GM12878 (cell line): ENCODE results near the gene NAV3. TPM values are rescaled to one million over a fixed set of nuclear protein-coding genes. Genes with fewer than 3 reads are reported as not detected.

Source experiments
- ATAC-seq: fragments of 200-7000 bp; cut with Tn5 transposase; 3 replicates; pipeline ENCODE4 v1.9.1; 2020; ENCODE audit warnings: mild to moderate bottlenecking, moderate library complexity
- BruUV-seq: library from RNA; stranded (reverse); fragments of 400-500 nt; replicated peaks from 2 replicates; lab custom pipeline; 2021; lab: Mats Ljungman, UMichigan
- CTCF ChIA-PET: fragments of 300-600 bp; sonication (Branson Sonifier 250); formaldehyde crosslinking; extraction: SDS; loops from one replicate; lab custom pipeline; 2021; ENCODE audit warnings: inconsistent platforms; lab: Yijun Ruan, JAX
- POLR2A ChIA-PET: fragments of 350-600 bp; formaldehyde crosslinking; extraction: SDS; loops from one replicate; lab custom pipeline; 2021; ENCODE audit warnings: inconsistent platforms; lab: Charles Lee
- RAD21 ChIA-PET: fragments of 300-600 bp; sonication (Branson Sonifier 250); formaldehyde crosslinking; loops from one replicate; lab custom pipeline; 2023; ENCODE audit warnings: antibody characterized with exemption; ENCODE audit not compliant: unreplicated experiment; lab: Charles Lee
- SMC1A ChIA-PET: fragments of 300-600 bp; sonication (Branson Sonifier 250); formaldehyde crosslinking; loops from one replicate; lab custom pipeline; 2023; ENCODE audit not compliant: unreplicated experiment, uncharacterized antibody; lab: Charles Lee
- DNase-seq: peaks from one replicate; pipeline ENCODE4 v3.0.0-alpha.2; 2011; ENCODE audit warnings: low read depth, low spot score
- FAIRE-seq: peaks from 3 replicates; lab custom pipeline; 2011; peaks lifted over from hg19 to GRCh38; lab: Jason Lieb, UNC
- H2AFZ ChIP-seq: 2 replicates; pipeline ENCODE4 v1.6.0; 2011; ENCODE audit warnings: low read depth, low read length, control low read depth; ENCODE audit not compliant: control insufficient read depth
- H3K27ac ChIP-seq: 2 replicates; pipeline ENCODE4 v1.5.1; 2011; ENCODE audit warnings: control low read depth; ENCODE audit not compliant: control insufficient read depth, insufficient read depth
- H3K27me3 ChIP-seq, 2 experiments: replicated peaks in 1 of 2; 2 replicates each; pipeline versions ENCODE4 v1.6.0 to v1.6.1; 2011; ENCODE audit warnings: low read length in 1 of 2; ENCODE audit not compliant: control insufficient read depth in 2 of 2, insufficient read depth in 2 of 2
- H3K36me3 ChIP-seq, 2 experiments: 2 replicates each; pipeline ENCODE4 v1.5.1; 2011; ENCODE audit warnings: low read length in 1 of 2; ENCODE audit not compliant: control insufficient read depth in 2 of 2, insufficient read depth in 2 of 2
- H3K4me1 ChIP-seq: 2 replicates; pipeline ENCODE4 v1.6.1; 2011; ENCODE audit warnings: mild to moderate bottlenecking, low read length, moderate library complexity, mixed read lengths; ENCODE audit not compliant: control insufficient read depth, insufficient read depth
- H3K4me2 ChIP-seq: 2 replicates; pipeline ENCODE4 v1.6.0; 2011; ENCODE audit warnings: control low read depth; ENCODE audit not compliant: control insufficient read depth, insufficient read depth
- H3K4me3 ChIP-seq: fragments of 200-600 bp; sonication (generic); 2 replicates; pipeline ENCODE4 v1.5.1; 2016
- H3K79me2 ChIP-seq: 2 replicates; pipeline ENCODE4 v1.6.0; 2011; ENCODE audit warnings: low read length; ENCODE audit not compliant: control insufficient read depth, insufficient read depth
- H3K9ac ChIP-seq: 2 replicates; pipeline ENCODE4 v1.8.0; 2011; ENCODE audit warnings: low read length, control low read depth, mixed read lengths; ENCODE audit not compliant: control insufficient read depth, insufficient read depth
- H3K9me3 ChIP-seq: replicated peaks from 3 replicates; pipeline ENCODE4 v1.5.1; 2011; ENCODE audit warnings: mild to moderate bottlenecking, low read length; ENCODE audit not compliant: control insufficient read depth, insufficient read depth
- H4K20me1 ChIP-seq: 2 replicates; pipeline ENCODE4 v1.6.0; 2011; ENCODE audit not compliant: control insufficient read depth, insufficient read depth
- BACH1 ChIP-seq: fragments of 450-650 bp; IDR thresholded peaks from 2 replicates; pipeline ENCODE4 v1.6.1; 2017; ENCODE audit warnings: mild to moderate bottlenecking, borderline replicate concordance
- CHD2 ChIP-seq: IDR thresholded peaks from 2 replicates; pipeline ENCODE4 v1.6.1; 2011; ENCODE audit warnings: low read depth, low read length, improper control_type of control experiment, borderline replicate concordance
- CREM ChIP-seq: IDR thresholded peaks from 2 replicates; pipeline ENCODE4 v1.6.1; 2014; ENCODE audit warnings: antibody characterized with exemption, low read depth
- FOS ChIP-seq: IDR thresholded peaks from 3 replicates; pipeline ENCODE4 v1.6.1; 2011; ENCODE audit warnings: borderline replicate concordance; ENCODE audit not compliant: insufficient read length; ENCODE audit errors: extremely low read depth
- FOXK2 ChIP-seq: fragments of 450-650 bp; IDR thresholded peaks from 2 replicates; pipeline ENCODE4 v1.6.1; 2017; ENCODE audit warnings: mild to moderate bottlenecking, moderate library complexity
- IKZF1 ChIP-seq: fragments of 450-650 bp; conservative IDR thresholded peaks from 2 replicates; pipeline ENCODE4 v1.6.1; 2017; ENCODE audit warnings: antibody characterized with exemption, mild to moderate bottlenecking
- MTA3 ChIP-seq: IDR thresholded peaks from 2 replicates; pipeline ENCODE4 v1.6.1; 2012; ENCODE audit warnings: low read length, inconsistent platforms, borderline replicate concordance
- NFXL1 ChIP-seq: fragments of 450-650 bp; IDR thresholded peaks from 2 replicates; pipeline ENCODE4 v1.6.1; 2017; ENCODE audit warnings: antibody characterized with exemption, mild to moderate bottlenecking, borderline replicate concordance
- NFYA ChIP-seq: IDR thresholded peaks from 2 replicates; pipeline ENCODE4 v1.6.1; 2011; ENCODE audit warnings: low read depth, mild to moderate bottlenecking, low read length, improper control_type of control experiment, borderline replicate concordance
- NR2F1 ChIP-seq: fragments of 450-650 bp; conservative IDR thresholded peaks from 2 replicates; pipeline ENCODE4 v1.6.1; 2017; ENCODE audit warnings: mild to moderate bottlenecking
- SMAD5 ChIP-seq: IDR thresholded peaks from 2 replicates; pipeline ENCODE4 v1.6.1; 2016; ENCODE audit warnings: antibody characterized with exemption, low read depth
- STAT1 ChIP-seq: fragments of 450-650 bp; conservative IDR thresholded peaks from 2 replicates; pipeline ENCODE4 v1.6.1; 2014; ENCODE audit warnings: antibody characterized with exemption, mild to moderate bottlenecking
- WRNIP1 ChIP-seq: IDR thresholded peaks from 2 replicates; pipeline ENCODE4 v1.6.1; 2011; ENCODE audit warnings: low read depth, low read length, improper control_type of control experiment, borderline replicate concordance
- YBX1 ChIP-seq: fragments of 450-650 bp; IDR thresholded peaks from 2 replicates; pipeline ENCODE4 v1.6.1; 2016; ENCODE audit warnings: antibody characterized with exemption
- ZBED1 ChIP-seq: IDR thresholded peaks from 2 replicates; pipeline ENCODE4 v1.6.1; 2016; ENCODE audit warnings: borderline replicate concordance
- ZNF207 ChIP-seq: fragments of 450-650 bp; IDR thresholded peaks from 2 replicates; pipeline ENCODE4 v1.6.1; 2014; ENCODE audit warnings: antibody characterized with exemption, mild to moderate bottlenecking, borderline replicate concordance
- ZNF274 ChIP-seq: IDR thresholded peaks from one replicate; pipeline ENCODE4 v1.8.0; 2011; ENCODE audit not compliant: insufficient read length, insufficient read depth
- ZNF384 ChIP-seq: IDR thresholded peaks from 2 replicates; pipeline ENCODE4 v1.6.1; 2012; ENCODE audit warnings: low read depth, mild to moderate bottlenecking, low read length, improper control_type of control experiment, borderline replicate concordance
- ZSCAN29 ChIP-seq: fragments of 450-650 bp; IDR thresholded peaks from 2 replicates; pipeline ENCODE4 v1.6.1; 2017; ENCODE audit warnings: mild to moderate bottlenecking, moderate library complexity
- WGBS: methylation state at CpG from one replicate; pipeline ENCODE4 v1.1.6; 2016; ENCODE audit warnings: low lambda C conversion rate; ENCODE audit not compliant: insufficient replicate concordance, insufficient coverage; ENCODE audit errors: missing lambda C conversion rate; 5-methylcytosine and 5-hydroxymethylcytosine counted together
- in situ Hi-C: fragments of 300-500 bp; cut with MboI; formaldehyde crosslinking; loops from 9 replicates; pipeline ENCODE4 v1.14.3; 2018; ENCODE audit warnings: mixed read lengths
- intact Hi-C: fragments of 100-400 bp; cut with micrococcal nuclease; formaldehyde crosslinking; loops from one replicate; pipeline ENCODE4 v1.14.2; 2022; ENCODE audit not compliant: unreplicated experiment
- polyA plus RNA-seq, 11 experiments: library from polyadenylated mRNA; depleted of rRNA in 4 of 11; unstranded in 6 of 11; stranded (reverse) in 5 of 11; fragments of >200 nt; fragmentation: Nextera tagmentation in 4 of 11; fragmentation: Illumina TruSeq in 1 of 11; extraction: Ambion mirVana in 4 of 11; extraction: Trizol in 1 of 11; gene quantifications; 1 replicate in 1 of 11; 2 replicates in 10 of 11; pipeline versions ENCODE4 v1.2.1 to v1.2.3, GENCODE V29; 2011 to 2016; ENCODE audit warnings: inconsistent platforms in 2 of 11, missing spikeins in 2 of 11, low read depth in 1 of 11
- total RNA-seq, 4 experiments: library from RNA; depleted of rRNA in 3 of 4; stranded (reverse); fragments of >200 nt in 3 of 4; fragmentation: Illumina TruSeq in 1 of 4; extraction: Trizol in 1 of 4; gene quantifications; 2 replicates each; pipeline versions ENCODE4 v1.2.1 to v1.2.3, GENCODE V29; 2013 to 2021
- TF ChIP-seq, protein P1 (sequence below): fragments of 450-650 bp; IDR thresholded peaks from 2 replicates; pipeline ENCODE4 v1.6.1; 2016; ENCODE audit warnings: mild to moderate bottlenecking
- TF ChIP-seq, protein P2 (sequence below): fragments of 150-350 bp; IDR thresholded peaks from 2 replicates; pipeline ENCODE4 v1.6.1; 2016; ENCODE audit warnings: low read depth, low read length

The NAV3 gene
- total and polyA plus RNA-seq, 10 of the 15 experiments (the other 5 are each of a cell fraction or from before 2014, with no cell fraction given): 0.05 to 0.51 (median 0.22) TPM; not detected in 1

DNA sequence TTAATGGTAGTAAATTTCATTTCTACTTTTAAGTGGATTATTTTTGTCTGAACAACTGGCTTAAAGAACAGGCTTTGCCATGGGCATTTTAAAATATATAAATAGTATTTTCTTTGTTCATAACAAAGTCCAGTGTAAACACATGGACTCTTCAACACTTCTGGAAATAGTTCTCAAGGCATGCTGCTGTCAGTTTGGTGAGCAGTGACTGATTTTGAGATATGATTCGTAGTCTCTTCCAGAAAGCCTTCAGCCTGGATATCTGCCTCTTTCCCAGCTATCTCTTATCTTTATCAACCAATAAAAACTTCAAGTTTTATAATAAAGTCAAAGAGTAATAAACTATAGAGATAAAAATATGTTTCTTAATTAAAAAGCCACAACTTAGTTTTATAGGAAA lies 110.7 kb downstream of the NAV3 start (continued):
- TF ChIP-seq FOS (no peak), ZNF274 (no peak), IKZF1 (no peak), ZNF384 (no peak), MTA3 (no peak), NFXL1 (no peak), CREM (no peak), ZBED1 (no peak), ZNF207 (no peak), ZSCAN29 (no peak), STAT1 (no peak), FOXK2 (no peak), BACH1 (no peak), NFYA (no peak), NR2F1 (no peak)
- TF ChIP-seq, protein P1, sequence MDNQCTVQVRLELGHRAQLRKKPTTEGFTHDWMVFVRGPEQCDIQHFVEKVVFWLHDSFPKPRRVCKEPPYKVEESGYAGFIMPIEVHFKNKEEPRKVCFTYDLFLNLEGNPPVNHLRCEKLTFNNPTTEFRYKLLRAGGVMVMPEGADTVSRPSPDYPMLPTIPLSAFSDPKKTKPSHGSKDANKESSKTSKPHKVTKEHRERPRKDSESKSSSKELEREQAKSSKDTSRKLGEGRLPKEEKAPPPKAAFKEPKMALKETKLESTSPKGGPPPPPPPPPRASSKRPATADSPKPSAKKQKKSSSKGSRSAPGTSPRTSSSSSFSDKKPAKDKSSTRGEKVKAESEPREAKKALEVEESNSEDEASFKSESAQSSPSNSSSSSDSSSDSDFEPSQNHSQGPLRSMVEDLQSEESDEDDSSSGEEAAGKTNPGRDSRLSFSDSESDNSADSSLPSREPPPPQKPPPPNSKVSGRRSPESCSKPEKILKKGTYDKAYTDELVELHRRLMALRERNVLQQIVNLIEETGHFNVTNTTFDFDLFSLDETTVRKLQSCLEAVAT: no peak

DNA sequence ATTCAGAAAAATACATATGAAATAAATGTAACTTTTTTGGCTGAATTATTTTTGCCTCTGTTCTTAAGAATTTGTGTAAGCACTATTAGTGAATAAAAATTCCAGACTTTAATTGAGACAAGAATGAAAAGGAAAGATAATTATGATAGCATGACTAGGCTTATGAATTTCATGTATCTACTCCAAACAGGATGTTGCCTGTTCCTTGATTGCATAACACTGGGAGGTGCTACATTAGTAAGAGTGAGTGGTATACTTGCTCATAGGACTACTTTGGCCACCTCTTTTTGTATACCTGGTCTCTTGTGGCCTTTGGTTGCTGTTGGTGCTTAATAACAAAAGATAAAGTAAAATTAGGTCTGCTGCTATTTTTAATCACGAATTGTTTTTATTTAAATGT lies 112.8 kb downstream of the NAV3 start:
- Histone ChIP-seq H3K4me3 (no peak overlapping the region), H3K36me3 (no peaks in the 10 kb centered on the region), H2AFZ (no peak overlapping the region), H3K27me3 (no peaks in the 10 kb centered on the region), H3K27ac (no peak overlapping the region), H3K9ac (no peak overlapping the region), H3K79me2 (no peaks in the 10 kb centered on the region), H3K9me3 (no peaks in the 10 kb centered on the region), H3K4me2 (no peak overlapping the region), H4K20me1 (no peaks in the 10 kb centered on the region), H3K4me1 (no peaks in the 10 kb centered on the region)
- intact Hi-C loops (no loop called here), in situ Hi-C loops (no loop called here)
- CTCF ChIA-PET: no interaction called here
- no peak for DNase-seq
- TF ChIP-seq, protein P2, sequence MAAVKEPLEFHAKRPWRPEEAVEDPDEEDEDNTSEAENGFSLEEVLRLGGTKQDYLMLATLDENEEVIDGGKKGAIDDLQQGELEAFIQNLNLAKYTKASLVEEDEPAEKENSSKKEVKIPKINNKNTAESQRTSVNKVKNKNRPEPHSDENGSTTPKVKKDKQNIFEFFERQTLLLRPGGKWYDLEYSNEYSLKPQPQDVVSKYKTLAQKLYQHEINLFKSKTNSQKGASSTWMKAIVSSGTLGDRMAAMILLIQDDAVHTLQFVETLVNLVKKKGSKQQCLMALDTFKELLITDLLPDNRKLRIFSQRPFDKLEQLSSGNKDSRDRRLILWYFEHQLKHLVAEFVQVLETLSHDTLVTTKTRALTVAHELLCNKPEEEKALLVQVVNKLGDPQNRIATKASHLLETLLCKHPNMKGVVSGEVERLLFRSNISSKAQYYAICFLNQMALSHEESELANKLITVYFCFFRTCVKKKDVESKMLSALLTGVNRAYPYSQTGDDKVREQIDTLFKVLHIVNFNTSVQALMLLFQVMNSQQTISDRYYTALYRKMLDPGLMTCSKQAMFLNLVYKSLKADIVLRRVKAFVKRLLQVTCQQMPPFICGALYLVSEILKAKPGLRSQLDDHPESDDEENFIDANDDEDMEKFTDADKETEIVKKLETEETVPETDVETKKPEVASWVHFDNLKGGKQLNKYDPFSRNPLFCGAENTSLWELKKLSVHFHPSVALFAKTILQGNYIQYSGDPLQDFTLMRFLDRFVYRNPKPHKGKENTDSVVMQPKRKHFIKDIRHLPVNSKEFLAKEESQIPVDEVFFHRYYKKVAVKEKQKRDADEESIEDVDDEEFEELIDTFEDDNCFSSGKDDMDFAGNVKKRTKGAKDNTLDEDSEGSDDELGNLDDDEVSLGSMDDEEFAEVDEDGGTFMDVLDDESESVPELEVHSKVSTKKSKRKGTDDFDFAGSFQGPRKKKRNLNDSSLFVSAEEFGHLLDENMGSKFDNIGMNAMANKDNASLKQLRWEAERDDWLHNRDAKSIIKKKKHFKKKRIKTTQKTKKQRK: no peak
- no peak for TF ChIP-seq YBX1
- no peak for TF ChIP-seq SMAD5
- TF ChIP-seq WRNIP1: no peak
- TF ChIP-seq CHD2: no peak
- SMC1A ChIA-PET: interaction anchor here (0.8 kb wide), 1 partner anchor 15 kb away, joined by 4 read pairs; no protein-coding TSS in a partner anchor
- BruUV-seq: no TSS peak
- ATAC-seq: no peak
- WGBS: 0% methylated on average over 1 of the region's 1 CpG
- no peak for FAIRE-seq
- RAD21 ChIA-PET: no interaction called here
- POLR2A ChIA-PET: no interaction called here
